GM19328 (cell line): ENCODE measurements around the gene SLC25A22.

Experiments
- ATAC-seq: cut with Tn5 transposase; IDR thresholded peaks from one replicate; pipeline ENCODE4 v1.9.1; 2021; ENCODE audit warnings: mild to moderate bottlenecking, moderate library complexity; ENCODE audit not compliant: unreplicated experiment

The SLC25A22 gene

DNA sequence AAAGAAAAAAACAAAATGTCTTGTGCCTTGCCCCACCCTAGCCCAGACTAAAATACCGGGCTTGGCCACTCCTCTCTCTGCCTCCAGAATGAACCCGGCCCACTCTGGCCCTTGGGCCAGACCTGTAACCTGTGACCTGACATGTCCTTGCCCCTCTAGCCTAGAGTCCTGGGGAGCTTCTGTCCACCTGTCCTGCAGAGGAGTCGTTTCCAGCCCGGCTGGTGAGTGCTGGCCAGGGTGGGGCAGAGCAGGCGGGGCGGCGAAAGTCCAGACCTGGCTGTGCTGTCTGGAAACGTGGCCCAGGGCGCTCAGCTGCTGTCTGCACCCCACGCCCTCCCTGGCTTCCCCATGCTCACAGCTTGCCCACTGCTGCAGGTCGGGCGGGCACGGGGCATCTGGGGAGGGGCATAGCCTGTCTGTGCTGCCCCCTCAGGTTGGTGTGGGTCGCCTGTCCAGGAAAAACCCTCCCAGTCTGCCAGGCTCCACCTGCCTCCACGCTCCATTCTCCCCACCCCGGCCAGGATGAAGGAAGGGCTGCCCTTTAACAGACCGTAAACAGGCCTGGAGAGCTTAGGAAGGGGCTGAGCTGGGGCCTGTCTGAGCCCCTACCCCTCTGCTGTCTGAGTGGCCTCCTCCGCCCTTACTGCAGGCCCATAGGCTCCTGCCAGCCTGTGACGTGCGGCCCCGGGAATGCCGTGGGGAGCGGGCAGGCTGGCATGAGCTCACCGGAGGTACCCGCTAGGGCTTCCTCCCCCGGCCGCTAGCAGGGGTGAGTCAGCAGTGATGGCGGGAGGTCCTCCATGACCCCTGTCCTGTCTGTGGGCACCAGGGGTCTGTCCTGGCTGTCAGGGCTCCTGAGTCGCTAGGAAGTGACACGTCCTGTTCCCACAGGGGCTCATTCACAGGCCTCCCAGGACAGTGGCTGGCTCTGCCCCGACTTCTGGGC lies 36.6 kb upstream of the SLC25A22 start:
- no peak for ATAC-seq

DNA sequence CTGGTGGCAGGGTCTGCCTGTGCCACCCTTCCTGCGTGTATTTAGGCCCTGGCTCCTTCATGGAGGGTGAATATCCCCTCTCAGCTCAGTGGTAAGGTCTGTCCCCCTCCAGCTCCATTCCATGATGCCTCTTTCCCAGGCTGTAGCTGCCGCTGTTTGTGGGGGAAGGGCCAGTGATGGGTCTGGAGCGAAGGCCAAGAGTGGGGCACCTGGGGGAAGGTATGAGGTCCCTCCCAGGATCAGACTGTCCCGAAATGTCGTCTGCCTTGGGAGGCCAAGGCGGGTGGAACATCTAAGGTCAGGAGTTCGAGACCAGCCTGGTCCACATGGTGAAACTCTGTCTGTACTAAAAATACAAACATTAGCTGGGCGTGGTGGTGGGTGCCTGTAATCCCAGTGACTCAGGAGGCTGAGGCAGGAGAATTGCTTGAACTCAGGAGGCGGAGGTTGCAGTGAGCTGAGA lies 35.8 kb upstream of the SLC25A22 start:
- ATAC-seq, result no peak

- ATAC-seq, result no peak
These were observed 35.2 kb upstream of the SLC25A22 start for GRCh38 chr11:833114-833791.

DNA sequence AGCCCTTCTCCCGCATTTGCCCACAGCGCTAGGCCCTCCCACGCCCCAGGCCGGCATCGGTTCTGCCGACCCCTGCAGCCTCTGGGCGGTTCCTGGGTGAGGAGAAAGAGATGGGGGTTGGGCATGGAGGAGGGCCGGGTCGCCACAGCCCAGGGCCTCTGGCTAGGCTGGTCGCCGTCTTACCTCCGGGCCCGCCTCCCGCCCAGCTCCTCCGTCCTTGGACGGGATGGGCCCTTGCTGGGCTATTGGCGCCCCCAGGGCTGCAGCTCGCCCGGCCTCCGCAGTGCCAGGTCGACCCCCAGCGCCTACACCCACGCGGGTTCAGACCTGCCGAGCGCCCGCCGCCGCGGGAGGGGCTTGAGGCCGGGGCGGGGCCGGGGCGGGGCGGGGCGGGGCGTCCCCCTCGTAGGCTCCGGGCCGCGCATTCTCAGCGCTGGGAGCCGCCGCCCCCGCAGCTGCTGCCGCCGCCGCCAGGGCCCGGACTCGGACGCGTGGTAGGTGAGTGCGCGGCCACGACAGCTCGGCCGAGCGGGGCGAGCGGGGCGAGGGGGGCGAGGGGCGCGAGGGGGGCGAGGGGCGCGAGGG lies 34.5 kb upstream of the SLC25A22 start, which contains the start of gene CD151:
CD151 (plus strand) TSS at position 424 of the 585 bp plus-strand sequence. CDS start 3,118 bp downstream, outside the sequence.
- ATAC-seq, result no peak

- no peak for ATAC-seq
These were observed 34.0 kb upstream of the SLC25A22 start for GRCh38 chr11:831961-832528.

- no peak for ATAC-seq
These were observed 33.2 kb upstream of the SLC25A22 start for GRCh38 chr11:831118-831864.

GRCh38 chr11:830295-831117 lies 32.4 kb upstream of the SLC25A22 start:
- no peak for ATAC-seq

GRCh38 chr11:829847-830294 lies 31.8 kb upstream of the SLC25A22 start:
- ATAC-seq, result no peak

GRCh38 chr11:829176-829846 lies 31.2 kb upstream of the SLC25A22 start:
- no peak for ATAC-seq

DNA sequence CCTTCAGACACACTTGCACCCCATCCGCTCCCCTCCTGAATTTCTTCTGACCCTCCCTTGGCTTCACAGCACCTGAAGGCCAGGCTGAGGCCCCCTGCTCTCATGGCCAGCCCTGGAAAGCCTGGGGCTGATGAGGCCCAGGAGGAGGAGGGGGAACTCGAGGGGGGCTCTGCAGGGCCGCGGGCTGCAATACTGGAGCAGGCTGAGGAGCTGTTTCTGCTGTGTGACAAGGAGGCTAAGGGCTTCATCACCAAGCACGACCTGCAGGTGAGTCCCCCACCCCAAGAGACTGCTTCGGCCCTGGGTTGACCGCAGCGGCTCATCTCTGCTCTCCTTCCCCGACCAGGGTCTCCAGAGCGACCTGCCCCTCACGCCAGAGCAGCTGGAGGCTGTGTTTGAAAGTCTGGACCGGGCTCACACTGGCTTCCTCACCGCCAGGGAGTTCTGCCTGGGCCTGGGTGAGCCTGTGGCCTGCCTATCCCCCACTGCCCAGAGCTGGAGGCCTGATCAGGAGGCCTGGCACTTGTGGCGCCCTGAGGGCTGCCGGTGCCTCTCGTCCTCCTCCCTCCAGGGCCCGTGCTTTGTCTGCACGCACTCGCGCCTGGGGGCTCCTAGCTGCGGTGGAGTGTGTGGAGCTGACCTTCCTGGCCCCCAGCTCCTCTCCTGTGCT lies 30.6 kb upstream of the SLC25A22 start:
- no peak for ATAC-seq

GRCh38 chr11:827897-828192 lies 29.8 kb upstream of the SLC25A22 start, which contains the start of gene CRACR2B:
Gene CRACR2B (plus strand): TSS chr11:827919. CDS start chr11:828608, 689 bp downstream.
- ATAC-seq, result no peak

DNA sequence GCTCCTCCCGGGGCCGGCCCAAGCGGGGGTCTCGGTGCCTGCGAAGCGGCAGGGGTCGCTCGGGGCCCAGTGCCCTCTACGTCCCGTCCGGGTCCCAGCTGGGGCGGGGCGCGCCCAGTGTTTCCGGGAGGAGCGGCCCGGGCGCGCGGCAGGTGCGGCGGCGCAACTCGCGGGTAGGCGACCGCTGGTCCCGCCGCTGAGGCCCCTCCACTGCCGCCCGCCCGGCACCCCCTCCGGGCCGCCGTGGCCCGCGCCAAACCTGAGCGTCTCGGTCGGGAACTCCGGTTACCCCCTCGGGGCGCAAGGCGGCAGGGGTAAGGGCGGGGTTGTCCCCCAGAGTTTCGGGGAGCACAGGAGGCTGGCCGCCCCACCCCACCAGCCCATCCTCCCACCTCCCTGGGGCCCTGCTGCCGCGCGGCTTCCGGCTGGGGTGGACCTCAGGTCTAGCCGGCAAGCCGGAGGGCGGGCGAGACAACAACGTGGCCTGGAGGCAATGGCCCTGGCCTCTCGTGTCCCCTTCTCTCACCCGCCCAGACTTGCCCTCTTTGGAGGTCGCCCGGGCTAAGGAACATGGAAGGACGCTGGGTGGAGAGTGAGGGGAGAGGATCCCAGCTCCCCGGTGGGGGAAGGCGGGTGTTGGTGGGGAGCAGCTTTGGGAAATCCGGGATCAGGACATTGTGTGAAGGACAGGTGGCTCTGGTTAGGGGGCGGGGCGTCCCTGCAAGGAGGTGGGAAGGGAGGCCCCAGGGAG lies 29.2 kb upstream of the SLC25A22 start:
- no peak for ATAC-seq

DNA sequence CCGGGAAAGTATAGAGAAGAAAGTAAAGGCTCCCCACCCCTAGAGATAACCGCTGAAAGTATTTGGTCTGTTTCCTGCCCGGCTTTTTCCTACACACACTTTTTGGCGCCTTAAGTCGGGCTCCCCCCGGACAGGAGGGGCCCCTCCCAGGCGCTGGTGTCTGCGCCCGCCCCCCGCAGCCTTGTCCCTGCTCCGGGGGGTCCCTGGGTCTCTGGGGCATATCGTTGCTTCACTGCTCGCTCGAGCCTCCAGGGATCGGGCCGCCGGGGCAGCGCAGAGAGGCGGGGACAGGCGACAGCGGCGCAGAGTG lies 28.7 kb upstream of the SLC25A22 start:
- no peak for ATAC-seq

DNA sequence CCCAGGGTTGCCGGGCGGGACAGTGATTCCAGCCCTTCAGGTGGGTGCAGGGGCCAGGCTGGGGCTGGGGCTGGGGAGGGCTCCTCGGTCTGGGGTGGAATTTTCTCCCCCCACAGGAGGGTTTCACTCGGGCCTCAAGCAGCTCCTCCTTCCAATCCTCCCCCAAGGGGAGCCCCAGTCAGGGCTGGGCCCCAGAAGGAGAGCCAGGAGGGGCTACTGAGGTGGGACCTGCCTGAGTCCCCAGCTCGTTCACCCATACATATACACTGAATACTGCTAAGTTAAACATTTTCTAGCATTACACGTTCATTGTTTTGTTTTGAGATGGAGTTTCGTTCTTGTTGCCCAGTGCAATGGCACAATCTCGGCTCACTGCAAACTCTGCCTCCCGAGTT lies 28.1 kb upstream of the SLC25A22 start:
- ATAC-seq, result no peak

DNA sequence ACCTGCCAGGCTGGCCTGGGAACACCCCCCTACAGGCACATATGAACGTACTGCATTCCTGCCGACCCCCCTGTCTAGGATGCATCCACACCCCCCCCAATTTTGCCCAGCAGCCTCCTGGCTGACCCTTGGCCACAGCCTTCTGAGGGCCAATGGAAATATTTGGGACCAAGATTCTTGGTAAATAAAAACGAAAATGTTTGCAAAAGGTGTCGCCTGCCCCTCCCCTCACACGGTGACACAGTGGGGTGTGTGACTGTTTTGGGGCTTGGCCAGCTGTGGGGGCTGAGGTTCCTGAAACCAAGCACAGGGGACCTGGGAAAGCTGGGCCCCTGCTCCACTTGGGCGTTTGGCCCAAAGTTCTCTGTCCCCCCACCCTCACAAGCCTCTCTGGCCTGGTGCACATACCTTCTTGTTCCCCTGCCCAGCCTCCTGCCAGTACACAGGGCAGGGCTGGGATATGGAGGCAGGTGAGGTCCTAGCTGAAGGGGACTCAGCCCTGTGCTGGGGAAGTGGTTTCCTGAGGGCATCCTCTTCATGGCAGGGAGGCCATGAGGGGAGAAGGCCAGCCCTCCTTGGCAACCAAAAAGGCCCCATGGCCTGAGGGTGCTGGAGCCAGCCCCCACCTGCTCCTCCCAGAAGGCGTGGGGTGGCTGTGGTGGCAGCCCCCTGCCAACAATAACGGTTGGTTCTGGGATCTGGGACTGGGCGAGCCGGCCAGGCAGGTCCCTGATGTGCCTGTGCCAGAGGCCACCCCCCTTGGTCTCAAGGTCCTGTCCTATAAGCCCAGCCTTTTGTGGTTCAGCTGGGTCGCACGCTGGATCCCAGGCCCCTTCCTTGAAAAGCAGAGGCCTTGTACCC lies 27.5 kb upstream of the SLC25A22 start:
- ATAC-seq, result no peak

- no peak for ATAC-seq
These were observed 26.9 kb upstream of the SLC25A22 start for GRCh38 chr11:824942-825341.

GRCh38 chr11:824292-824880 lies 26.3 kb upstream of the SLC25A22 start:
- ATAC-seq, result no peak
